Panc1 (cell line): ENCODE data around the gene KDM2A. TPM values are rescaled to one million over a fixed set of nuclear protein-coding genes. Genes with fewer than 3 reads are reported as not detected.

Experiments used
- ATAC-seq: fragments of 200-7000 bp; cut with Tn5 transposase; 2 replicates; pipeline ENCODE4 v1.9.1; 2020; ENCODE audit warnings: mild to moderate bottlenecking, moderate library complexity
- BruUV-seq: library from RNA; stranded (reverse); fragments of 400-500 nt; replicated peaks from 2 replicates; lab custom pipeline; 2021; lab: Mats Ljungman, UMichigan
- CTCF ChIA-PET: fragments of 300-600 bp; sonication (Branson Sonifier 250); formaldehyde crosslinking; loops from one replicate; lab custom pipeline; 2022; ENCODE audit warnings: antibody characterized with exemption; lab: Charles Lee
- POLR2A ChIA-PET: fragments of 300-600 bp; sonication (Branson Sonifier 250); formaldehyde crosslinking; loops from one replicate; lab custom pipeline; 2022; ENCODE audit warnings: antibody characterized with exemption; lab: Charles Lee
- DNase-seq: peaks from one replicate; pipeline ENCODE4 v3.0.0-alpha.2; 2010; ENCODE audit warnings: low read depth, low spot score
- H3K27ac ChIP-seq: 2 replicates; pipeline ENCODE4 v1.5.1; 2011; ENCODE audit warnings: mild to moderate bottlenecking, low read length, inconsistent platforms
- H3K27me3 ChIP-seq: fragments of 200-500 bp; sonication (Bioruptor generic); 2 replicates; pipeline ENCODE4 v1.6.0; 2014; ENCODE audit warnings: low read length, inconsistent platforms; ENCODE audit not compliant: control insufficient read depth, insufficient read depth
- H3K36me3 ChIP-seq: fragments of 200-500 bp; sonication (Bioruptor generic); 2 replicates; pipeline ENCODE4 v1.5.1; 2014; ENCODE audit warnings: inconsistent platforms, mild to moderate bottlenecking, low read length, moderate library complexity; ENCODE audit not compliant: control insufficient read depth, insufficient read depth
- H3K4me1 ChIP-seq: 2 replicates; pipeline ENCODE4 v1.5.1; 2011; ENCODE audit warnings: inconsistent platforms, mild to moderate bottlenecking, low read length, moderate library complexity; ENCODE audit not compliant: control insufficient read depth, insufficient read depth
- H3K4me3 ChIP-seq, 2 experiments: 2 replicates each; pipeline ENCODE4 v1.5.1; 2011 to 2012; ENCODE audit warnings: low read depth in 2 of 2, low read length in 2 of 2, mild to moderate bottlenecking in 2 of 2, inconsistent platforms in 1 of 2, moderate library complexity in 1 of 2
- H3K9me3 ChIP-seq: fragments of 200-500 bp; sonication (Bioruptor generic); 2 replicates; pipeline ENCODE4 v1.5.1; 2014; ENCODE audit warnings: low read depth, mild to moderate bottlenecking, inconsistent platforms, low read length, moderate library complexity; ENCODE audit not compliant: control insufficient read depth, insufficient read depth
- POLR2AphosphoS5 ChIP-seq: IDR thresholded peaks from 2 replicates; pipeline ENCODE4 v1.6.1; 2012; ENCODE audit warnings: mild to moderate bottlenecking, low read depth, low read length, moderate library complexity
- REST ChIP-seq, 2 experiments: IDR thresholded peaks; 2 replicates each; pipeline ENCODE4 v1.6.1; 2011 to 2012; ENCODE audit warnings: low read depth in 2 of 2, control low read depth in 1 of 2, low read length in 1 of 2, mild to moderate bottlenecking in 1 of 2, moderate library complexity in 1 of 2; ENCODE audit not compliant: insufficient read depth in 1 of 2
- SIN3A ChIP-seq: IDR thresholded peaks from 2 replicates; pipeline ENCODE4 v1.6.1; 2012; ENCODE audit warnings: low read depth, mild to moderate bottlenecking, low read length, moderate library complexity, borderline replicate concordance; ENCODE audit not compliant: insufficient read depth
- TCF7L2 ChIP-seq: IDR thresholded peaks from 2 replicates; pipeline ENCODE4 v1.6.1; 2011; ENCODE audit warnings: mild to moderate bottlenecking, low read depth, low read length, inconsistent platforms
- in situ Hi-C: cut with HindIII; loops from 2 replicates; pipeline ENCODE4 v1.10.0; 2016; ENCODE audit warnings: low sequenced_read_pairs, low pct_unique_long_range_greater_than_20kb
- intact Hi-C: fragments of 100-400 bp; cut with micrococcal nuclease; formaldehyde crosslinking; loops from one replicate; pipeline ENCODE4 v1.10.0; 2022; ENCODE audit not compliant: unreplicated experiment
- total RNA-seq: library from RNA; stranded (reverse); gene quantifications from one replicate; pipeline ENCODE4 v1.2.1, GENCODE V29; 2021; ENCODE audit not compliant: unreplicated experiment
- TF ChIP-seq, protein P1 (sequence below): fragments of 450-650 bp; IDR thresholded peaks from 2 replicates; pipeline ENCODE4 v1.5.1; 2017; ENCODE audit warnings: mild to moderate bottlenecking

Gene KDM2A
- total RNA-seq, 1 experiment from 2014 or later: 112 TPM

DNA sequence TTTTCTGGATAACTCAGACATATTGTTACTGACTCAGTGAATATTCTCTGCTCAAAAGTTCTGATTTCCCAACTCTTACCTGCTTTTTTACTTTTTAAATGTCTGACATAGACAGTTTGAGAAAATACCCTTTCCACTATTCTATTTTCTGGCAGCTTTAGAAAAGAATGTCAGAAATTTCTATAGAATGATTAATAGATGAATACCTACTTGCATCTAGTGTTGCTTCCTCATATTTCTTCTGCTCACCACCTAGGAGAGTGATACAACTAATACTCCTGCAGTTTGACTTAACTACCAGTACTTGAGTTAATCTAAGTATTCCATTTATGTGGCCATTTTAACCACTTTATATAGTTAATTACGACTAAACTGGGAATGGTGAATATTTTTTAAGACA is 55.2 kb downstream of the KDM2A start:
- Histone ChIP-seq H3K4me1 (no peaks in the 10 kb centered on the region; the same call in 1 of the 2 replicates), H3K27ac (no peak overlapping the region), H3K9me3 (no peaks in the 10 kb centered on the region), H3K27me3 (no peaks in the 10 kb centered on the region), H3K36me3 (no peaks in the 10 kb centered on the region), H3K4me3 (no peak overlapping the region)
- ChIA-PET CTCF (interaction anchor here (0.6 kb wide), 1 partner anchor 13 kb away, joined by 3 read pairs; no protein-coding TSS in a partner anchor), POLR2A (no interaction called here)
- ATAC-seq (no peak), DNase-seq (no peak)
- intact Hi-C loops (no loop called here), in situ Hi-C loops (no loop called here)
- BruUV-seq: no TSS peak
- TF ChIP-seq, protein P1, sequence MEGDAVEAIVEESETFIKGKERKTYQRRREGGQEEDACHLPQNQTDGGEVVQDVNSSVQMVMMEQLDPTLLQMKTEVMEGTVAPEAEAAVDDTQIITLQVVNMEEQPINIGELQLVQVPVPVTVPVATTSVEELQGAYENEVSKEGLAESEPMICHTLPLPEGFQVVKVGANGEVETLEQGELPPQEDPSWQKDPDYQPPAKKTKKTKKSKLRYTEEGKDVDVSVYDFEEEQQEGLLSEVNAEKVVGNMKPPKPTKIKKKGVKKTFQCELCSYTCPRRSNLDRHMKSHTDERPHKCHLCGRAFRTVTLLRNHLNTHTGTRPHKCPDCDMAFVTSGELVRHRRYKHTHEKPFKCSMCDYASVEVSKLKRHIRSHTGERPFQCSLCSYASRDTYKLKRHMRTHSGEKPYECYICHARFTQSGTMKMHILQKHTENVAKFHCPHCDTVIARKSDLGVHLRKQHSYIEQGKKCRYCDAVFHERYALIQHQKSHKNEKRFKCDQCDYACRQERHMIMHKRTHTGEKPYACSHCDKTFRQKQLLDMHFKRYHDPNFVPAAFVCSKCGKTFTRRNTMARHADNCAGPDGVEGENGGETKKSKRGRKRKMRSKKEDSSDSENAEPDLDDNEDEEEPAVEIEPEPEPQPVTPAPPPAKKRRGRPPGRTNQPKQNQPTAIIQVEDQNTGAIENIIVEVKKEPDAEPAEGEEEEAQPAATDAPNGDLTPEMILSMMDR: no peak
- TF ChIP-seq SIN3A (no peak), TCF7L2 (no peak), REST (IDR thresholded peaks at IDR 0.05; ENCODE audit: insufficient read depth in 1 of 2, low read depth in 2 of 2, low read length in 1 of 2) (no peak), POLR2AphosphoS5 (no peak)

- no peaks in the 10 kb centered on the region for H3K9me3 ChIP-seq
- TF ChIP-seq REST (IDR thresholded peaks at IDR 0.05; ENCODE audit: insufficient read depth in 1 of 2, low read depth in 2 of 2, low read length in 1 of 2): no peak
- TF ChIP-seq, protein P1: no peak
- TF ChIP-seq SIN3A: no peak
- no peak for TF ChIP-seq POLR2AphosphoS5
- TF ChIP-seq TCF7L2: no peak
- CTCF ChIA-PET: interaction anchor here (0.9 to 1.0 kb wide), 2 partner anchors 10 to 35 kb away, joined by 3 to 4 read pairs; no protein-coding TSS in a partner anchor
- H3K27ac ChIP-seq: no peak overlapping the region
- H3K4me3 ChIP-seq: no peak overlapping the region
- DNase-seq (no peak), ATAC-seq (no peak)
- in situ Hi-C loops: loop anchor here (5.0 kb wide), 1 partner anchor 35 kb away; no protein-coding TSS in a partner anchor
- intact Hi-C loops: no loop called here
- no peaks in the 10 kb centered on the region; the same call in 1 of the 2 replicates for H3K4me1 ChIP-seq
- H3K36me3 ChIP-seq: peaks cover 13% of the 10 kb centered on the region
- BruUV-seq: no TSS peak
- no peaks in the 10 kb centered on the region for H3K27me3 ChIP-seq
- POLR2A ChIA-PET: interaction anchor here (0.6 kb wide), 1 partner anchor 92 kb away, joined by 3 read pairs; no protein-coding TSS in a partner anchor
These were observed 58.6 kb downstream of the KDM2A start for GRCh38 chr11:67177399-67178281.
